UCSD-AML1 (cell line): ENCODE data around the gene PRM3.

Experiments
- DNase-seq: peaks from one replicate; lab custom pipeline; 2025; ENCODE audit not compliant: unreplicated experiment; lab: John Stamatoyannopoulos, UW

PRM3 gene

DNA sequence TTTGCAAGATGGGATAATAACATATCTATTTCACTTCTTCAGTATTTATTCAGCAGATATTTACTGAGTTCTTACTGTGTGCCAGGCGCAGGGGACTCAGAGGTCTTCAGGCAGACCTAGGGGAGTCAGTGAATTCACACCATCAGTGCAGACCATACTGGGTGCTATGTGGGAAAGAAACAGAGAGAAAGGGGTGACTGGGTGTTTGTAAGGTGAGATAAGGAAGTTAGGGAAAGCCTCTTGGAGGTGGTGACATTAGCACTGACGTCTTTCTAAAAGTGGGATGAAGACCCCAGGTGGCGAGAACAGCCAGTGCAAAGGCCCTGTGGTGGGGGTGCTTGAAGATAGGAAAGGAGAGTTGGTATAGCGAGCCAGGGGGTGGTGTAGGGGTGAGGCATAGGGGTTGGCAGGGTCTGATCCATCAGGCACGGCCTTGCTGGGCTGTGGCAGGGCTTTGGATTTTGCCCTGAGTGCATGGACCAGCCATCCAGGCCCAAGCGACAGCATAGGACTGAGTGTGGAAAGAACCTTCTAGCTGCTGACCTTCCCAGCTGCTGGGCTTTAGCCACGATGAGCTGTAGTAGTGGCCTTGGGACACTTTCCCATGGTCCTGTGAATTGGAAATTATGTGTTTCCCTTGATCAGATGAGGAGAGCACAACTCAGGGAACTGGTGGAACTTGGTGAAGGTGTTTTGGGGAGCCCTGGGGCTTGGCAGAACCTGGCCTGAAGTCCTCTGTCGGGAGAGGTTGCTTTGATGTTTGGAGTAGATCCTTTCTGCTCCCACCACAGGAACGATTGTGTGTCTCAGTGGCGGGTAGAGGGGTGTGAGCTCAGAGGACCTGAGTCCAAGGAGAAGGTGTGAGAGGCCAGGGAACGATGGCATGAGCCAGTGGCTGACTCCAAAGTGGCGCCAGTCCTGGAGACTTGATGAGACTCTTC lies 13.5 kb downstream of the PRM3 start:
- no peak for DNase-seq

DNA sequence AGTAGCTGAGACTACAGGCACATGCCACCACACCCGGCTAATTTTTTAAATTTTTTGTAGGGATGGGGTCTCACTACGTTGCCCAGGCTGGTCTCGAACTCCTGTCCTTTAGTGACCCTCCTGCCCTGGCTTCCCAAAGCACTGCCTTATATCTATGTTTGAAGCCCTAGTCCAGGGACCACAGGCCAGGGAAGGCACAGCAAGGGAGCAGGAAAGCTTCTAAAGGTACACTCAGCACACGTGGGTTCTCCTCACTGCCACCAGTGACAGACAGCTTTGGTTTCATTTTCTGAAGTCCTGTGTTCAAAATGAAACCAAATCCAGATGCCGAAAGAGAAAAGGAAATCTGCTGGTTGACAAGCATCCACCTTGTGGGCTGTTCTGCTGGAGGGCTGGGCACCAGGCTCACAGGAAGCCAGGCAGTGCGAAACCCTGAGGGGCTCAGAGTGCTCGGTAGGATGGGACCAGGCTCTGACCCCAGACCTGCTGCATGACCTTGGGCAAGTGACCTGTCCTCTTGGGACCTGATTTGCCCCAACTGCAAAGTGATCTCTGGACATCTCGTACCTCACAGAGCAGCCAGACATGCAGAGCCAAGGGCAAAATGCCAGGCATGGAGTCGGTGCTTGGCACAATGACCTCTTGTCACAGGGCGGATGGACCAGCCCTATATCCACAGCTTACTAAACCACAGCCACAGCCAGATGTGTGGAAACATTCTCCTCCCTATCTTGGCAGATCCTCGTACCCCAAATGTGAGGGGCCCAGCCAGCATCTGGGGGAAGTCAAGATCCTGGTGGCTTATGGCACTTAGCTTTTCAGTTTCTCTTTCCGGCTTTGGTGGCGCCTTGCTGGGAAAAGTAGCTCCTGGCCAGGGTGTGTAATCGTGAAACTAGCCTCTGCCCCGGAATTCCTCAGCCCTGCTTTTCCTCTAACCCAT lies 14.6 kb downstream of the PRM3 start:
- no peak for DNase-seq

DNA sequence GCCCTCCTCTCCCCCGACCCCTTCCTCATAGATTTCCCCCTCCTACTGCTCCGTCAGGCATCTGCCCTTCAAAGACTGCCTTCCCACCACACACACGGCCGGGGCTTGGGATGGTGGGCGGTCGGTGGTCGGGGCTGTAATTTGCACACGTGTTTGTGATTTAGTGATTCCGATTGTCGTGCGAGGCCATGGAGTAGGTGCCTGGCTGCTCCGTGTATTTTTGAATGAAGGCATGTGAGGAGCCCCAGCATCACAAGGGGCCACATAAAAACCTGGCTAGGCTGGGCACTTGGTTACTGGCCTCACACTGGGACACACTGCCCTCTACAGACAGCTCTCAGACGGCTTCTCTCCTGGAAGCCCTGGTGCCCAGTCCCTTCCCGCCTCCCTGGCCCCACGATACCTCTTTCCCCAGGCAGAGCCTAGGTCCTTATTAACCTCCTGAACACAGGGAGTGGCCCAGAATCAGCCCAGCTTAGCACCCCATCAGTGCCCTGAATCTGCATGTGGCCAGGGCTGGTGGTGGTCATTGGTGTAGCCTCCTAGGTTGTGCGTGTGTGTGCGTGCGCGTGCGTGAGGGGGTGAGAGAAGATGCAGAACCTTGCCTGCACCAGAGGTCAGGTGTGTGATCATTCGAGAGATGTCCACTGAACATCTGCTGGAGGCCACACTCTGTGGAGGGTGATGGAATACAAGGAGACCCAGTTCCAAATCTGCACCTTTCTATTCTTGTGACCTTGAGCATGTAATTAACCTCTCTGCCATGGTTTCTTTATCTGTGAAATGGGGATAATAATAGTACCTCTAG lies 16.1 kb downstream of the PRM3 start:
- peak; percentile 75 for DNase-seq

DNA sequence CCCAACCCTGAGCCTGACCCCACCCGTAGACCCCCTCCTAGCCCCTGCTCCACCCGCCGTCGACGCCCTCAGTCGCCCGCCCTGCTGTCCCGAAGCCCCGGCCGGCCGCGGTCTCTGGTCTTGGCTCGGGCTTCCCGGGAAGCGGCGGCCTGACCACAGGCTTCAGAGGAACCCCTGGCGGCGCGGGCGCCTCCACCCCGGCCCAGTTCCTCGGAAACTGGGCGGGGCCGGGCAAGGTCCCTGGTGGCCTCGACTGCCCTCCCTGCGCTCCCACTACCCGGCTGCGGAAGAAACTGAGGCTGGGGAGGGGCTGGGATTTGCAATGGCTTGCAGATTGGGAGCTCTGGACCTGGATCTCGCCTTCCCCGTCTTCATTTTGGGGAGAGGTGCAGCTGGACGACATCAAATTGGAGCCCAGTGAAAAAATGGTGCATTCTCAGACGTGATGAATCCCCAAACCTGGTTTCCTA lies 16.7 kb downstream of the PRM3 start:
- peak; percentile 73 for DNase-seq

DNA sequence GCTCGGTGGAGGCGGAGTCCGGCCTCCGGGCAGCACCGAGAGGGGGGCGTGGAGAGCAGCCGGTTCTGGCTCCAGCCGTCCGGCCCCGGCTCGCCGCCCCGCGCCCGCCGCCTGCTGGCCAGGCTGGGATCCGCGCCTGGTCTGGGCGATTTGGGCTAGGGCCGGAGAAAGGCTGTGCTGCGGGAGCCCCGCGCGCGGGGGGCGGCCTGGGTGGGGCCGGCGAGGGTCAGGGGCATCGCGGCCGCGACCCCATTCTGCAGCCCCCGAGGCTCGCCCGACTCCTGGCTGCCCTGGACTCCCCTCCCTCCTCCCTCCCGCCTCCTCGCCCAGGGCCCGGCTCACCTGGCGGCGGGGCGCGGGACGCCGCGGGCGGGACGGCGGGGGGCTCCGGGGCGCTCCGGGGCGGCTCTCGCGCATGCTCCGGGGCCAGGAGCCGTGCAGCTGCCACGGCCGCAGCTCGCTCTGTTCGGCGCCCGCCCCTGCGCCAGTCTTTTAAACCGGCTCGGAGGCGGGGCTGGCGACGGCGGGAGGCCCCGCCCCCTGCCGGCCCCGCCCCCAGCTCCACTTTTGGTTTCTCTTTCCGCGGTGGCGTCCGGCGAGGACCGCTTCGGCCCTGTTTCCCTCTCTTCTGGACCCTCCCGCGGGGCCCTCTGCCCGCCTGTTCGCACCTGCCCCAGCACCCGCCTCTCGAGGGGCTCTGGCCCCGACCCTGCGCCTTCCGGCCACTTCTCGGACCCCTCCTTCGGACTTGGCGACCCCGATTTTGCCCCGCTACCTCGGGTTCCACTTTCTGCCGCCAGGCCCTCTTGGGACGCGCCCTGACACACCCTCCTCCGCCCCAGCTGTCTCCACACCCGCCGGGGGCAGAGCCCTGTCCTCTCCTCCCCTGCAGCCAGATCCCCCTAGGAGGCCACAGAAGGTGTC lies 17.4 kb downstream of the PRM3 start, which contains the start of gene SOCS1:
Gene SOCS1, minus strand, starts transcription at position 468 of the 924 bp plus-strand sequence. CDS start 726 bp downstream, outside the sequence.
- peak; percentile 90 for DNase-seq

DNA sequence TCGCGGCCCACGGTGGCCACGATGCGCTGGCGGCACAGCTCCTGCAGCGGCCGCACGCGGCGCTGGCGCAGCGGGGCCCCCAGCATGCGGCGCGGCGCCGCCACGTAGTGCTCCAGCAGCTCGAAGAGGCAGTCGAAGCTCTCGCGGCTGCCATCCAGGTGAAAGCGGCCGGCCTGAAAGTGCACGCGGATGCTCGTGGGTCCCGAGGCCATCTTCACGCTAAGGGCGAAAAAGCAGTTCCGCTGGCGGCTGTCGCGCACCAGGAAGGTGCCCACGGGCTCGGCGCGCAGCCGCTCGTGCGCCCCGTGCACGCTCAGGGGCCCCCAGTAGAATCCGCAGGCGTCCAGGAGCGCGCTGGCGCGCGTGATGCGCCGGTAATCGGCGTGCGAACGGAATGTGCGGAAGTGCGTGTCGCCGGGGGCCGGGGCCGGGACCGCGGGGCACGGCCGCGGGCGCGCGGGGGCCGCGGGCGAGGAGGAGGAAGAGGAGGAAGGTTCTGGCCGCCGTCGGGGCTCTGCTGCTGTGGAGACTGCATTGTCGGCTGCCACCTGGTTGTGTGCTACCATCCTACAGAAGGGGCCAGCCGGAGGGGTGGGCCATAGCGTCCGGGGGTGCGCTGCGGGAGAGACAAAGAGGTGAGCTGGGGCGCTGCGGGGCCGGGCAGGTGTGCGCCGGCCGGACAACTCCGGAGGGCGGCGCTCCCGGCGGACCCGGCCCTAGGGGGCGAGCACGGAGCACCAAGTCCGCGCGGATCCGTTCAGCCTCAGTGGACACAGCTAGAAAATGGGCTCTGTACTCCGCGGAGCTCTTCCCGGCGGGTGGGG lies 18.3 kb downstream of the PRM3 start:
- DNase-seq: peak; percentile 42

DNA sequence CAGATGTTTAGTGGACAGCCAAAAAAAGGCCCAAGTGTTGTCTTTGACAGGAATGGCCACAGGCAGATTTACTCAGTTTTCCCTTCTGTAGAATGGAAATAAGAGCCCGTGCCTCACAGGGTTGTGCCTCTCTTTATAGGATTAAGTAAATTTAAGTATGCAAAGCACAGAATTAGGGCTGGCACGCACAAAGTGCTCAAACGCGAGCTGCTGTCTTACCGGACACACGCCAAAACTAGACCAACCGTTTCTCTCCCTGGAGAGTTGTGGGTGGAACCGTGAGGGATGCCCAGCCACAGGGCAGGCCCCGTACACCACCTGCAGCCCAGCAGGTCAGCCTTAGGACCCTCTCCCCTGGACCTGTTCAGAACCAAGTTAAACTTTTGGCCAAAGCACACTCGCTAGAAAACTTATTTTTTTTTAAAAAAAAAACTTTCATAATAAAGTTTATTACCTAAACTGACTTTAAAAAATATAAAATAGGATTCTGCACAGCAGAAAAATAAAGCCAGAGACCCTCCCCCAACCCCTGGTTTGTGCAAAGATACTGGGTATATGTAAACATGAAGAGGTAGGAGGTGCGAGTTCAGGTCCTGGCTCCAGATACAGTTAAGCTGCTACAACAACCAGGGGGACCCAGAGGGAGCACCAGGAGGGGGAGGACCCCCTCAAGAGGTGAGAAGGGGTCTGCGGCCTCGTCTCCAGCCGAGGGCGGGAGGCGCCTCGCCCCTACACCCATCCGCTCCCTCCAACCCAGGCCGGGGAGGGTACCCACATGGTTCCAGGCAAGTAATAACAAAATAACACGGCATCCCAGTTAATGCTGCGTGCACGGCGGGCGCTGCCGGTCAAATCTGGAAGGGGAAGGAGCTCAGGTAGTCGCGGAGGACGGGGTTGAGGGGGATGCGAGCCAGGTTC lies 19.2 kb downstream of the PRM3 start:
- DNase-seq: no peak

DNA sequence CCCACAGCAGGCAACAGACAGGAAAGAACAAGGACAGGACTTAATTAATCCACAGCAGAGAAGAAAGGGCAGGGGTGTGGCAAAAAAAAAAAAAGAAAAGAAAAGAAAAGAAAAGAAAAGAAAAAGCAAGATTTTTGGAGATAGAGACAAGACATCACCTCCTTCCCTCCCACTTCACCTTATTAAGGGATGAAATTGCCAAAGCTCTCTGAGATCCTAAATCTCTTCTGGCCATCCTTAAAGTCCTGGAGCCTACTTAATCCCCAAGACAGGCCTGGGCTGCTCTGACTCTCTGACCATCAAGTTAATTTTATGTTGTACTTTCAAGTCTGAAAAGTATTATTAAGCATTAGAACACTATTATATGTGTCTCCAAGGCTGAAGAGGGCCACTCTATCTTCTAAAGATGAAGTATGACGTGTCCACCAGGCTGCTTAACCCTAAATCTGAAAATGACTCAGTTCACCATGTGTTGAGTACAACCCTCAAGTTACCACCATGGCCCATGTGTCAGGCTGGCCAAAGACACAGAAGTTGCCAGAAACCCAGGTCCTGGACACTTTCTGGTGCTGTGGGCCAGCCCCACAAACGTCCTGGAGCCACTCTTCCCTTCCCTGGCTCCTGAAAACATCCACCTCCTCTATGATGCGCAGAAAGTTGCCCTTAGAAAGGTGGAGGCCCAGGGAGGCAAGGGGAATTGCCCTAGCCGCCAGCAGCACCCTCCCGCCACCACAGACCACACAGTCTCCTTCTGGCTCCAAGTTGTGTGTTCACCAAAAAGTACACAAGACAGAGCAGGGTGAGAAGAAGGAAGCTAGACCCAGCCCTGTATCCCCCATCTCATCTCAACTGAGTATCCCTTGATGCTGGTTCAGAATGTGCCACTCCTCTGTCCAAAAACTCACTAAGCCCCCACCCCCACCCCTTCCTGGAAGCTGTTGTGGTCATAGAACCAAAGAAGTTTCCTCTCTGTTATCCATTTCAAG lies 20.1 kb downstream of the PRM3 start:
- peak; percentile 29 for DNase-seq

DNA sequence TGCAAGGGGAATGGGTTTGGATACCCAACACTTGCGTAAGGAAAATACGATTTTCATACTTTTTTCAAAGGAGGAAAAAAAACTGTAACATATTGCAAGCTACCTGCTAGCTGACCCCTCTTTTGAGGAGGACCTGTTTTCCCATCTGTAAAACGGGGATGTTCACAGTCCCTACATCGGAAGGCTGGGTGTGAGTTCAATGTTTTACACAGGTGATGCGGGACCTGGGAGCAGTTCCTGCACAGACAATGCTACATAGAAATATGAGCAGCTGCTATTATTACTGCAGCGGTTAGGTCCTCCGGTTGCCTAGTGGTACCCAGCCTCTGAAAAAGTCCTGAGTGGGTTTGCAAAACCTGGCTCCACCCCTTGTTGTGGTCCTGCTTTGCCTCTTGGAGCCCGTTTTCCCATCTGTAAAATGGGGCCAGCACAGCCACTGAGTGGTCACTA lies 20.9 kb downstream of the PRM3 start:
- DNase-seq: no peak

DNA sequence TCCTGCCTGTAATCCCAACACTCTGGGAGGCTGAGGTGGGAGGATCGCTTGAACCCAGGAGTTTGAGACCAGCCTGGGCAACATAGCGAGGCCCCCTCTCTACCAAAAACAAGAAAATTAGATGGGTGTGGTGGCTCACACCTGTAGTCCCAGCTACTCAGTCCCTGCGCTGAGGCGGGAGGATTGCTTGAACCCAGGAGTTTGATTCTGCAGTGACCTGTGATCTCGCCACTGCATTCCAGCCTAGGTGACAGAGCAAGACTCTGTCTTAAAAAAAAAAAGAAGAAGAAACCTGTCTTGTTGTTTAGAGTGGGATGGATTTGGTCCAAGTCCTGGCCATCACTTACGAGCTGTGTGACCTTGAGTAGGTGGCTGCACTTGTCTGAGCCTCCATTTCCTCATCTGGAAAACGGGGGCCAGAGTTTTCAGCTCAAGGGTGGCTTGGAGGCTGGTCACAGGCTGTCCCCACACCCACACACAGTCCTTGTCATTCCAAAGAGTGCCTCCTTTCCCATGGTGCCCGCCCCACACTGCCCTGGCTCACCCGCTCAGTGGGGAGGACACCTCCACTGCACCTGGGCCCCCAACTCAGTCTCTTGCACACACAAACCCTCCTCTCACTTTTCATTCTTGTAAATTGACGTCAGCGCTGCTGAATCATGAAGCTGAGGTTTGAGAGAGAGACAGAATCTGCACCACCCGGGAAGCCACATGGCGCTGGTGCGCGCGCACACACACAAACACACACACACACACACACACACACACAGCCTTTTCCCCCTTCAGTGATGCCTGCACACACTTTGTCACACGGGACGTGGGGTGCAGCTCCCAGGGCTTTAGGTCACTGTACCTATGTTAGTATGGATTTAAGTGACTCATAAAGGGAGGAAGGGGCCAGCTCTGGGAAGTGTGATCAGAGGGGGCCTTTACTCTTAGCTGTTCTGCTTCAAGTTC lies 21.6 kb downstream of the PRM3 start:
- DNase-seq: peak; percentile 44

DNA sequence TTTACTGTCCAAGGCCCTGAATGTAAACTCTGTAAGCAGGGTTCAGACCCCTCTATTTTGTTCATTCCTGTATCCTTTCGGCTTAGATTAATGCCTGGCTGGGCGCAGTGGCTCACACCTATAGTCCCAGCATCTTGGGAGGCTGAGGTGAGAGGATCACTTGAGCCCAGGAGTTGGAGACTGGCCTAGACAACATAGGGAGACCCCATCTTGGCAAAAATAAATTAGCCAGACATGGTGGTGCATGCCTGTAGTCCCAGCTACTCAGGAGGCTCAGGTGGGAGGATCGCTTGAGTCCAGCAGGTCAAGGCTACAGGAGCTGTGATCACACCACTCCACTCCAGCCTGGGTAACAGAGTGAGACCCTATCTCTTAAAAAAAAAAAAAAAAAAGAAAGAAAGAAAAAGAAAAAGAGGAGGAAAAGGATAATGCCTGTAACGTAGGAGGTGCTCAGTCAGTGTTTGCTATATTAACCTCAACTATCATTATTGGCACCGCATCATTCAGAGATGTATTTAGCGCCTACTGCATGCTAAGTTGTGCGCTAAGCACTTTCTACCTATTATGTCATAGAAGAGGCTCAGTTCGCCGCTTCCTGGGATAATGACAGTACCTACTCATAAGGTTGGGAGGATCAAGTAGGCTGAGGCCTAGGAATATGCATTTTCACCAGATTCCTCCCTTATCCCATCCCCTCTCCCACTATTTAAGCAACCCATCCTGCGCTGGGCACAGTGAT lies 22.5 kb downstream of the PRM3 start:
- DNase-seq: no peak

DNA sequence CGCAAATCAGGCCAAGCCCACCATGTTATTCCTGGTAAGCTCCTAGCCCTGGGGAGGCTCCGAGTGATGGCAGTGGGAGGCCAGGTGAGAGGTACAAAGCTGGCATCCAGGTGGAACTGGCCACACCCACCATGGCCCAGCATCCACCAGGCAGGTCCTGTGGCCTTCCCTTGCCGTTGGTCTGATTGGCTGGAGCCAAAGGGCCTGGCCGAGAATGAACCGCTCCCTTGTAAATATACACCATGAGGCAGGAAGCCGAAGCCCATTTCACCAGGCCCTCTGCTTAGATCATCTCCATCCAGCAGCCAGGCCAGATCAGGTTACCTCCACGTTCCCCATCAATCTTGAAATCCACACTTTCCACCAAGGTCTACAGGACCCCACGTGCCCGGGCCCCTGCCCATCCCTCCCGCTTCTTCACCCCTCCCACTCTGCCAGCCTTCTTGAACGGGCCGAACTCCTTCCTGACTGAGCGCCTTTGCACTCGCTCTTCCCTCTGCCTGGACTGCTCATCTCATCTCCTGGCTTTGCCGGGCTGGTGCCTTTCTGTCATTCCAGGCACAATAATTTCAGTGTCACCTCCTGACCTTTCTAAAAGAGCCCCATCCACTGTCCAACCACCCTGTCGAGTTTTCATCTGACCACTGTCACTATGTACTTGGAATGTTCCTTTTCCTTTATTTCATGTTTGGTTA lies 23.2 kb downstream of the PRM3 start:
- no peak for DNase-seq

DNA sequence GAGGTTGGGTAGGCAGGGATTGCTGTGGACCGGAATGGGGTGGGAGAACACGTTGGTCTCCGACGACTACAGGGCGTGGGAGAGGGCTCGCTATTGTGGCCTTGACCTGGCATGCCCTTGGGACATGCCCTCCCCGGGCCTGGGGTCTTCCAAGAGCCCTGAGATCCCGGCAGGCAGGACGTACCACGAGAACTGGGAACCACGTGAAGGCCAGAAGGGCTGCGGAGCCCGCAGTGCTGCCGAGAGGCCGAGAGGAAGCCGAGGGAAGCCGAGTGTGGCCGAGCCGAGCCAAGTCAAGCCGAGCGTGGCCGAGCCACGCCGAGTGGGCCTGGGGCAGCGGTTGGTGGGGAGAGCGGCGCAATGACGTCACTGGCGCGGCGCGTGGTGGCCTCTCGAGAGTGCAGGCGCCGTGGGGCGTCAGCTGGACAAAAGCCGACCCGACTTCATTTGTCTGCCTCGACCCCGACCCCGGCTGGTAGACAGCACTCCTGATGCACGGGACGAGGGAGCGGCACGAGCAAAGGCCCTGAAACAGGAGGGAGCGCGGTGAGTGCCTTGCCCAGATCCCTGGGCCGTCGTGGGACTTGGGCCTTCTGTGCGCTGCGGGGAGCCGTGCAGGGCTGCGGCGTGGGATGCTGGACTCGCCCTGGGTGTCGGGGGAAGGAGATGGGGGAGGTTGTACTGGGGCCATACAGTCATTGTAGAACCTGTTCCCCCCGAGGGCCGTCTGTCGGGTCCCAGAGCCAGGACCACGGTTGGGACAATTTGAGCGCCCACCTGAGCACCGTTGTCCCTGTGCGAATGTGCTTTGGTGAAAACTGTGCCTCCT lies 24.0 kb downstream of the PRM3 start:
- no peak for DNase-seq
